A673 (cell line): Measurements from ENCODE around the gene GPR119.

Experiments
- CTCF ChIP-seq: fragments of 300-800, 200-600 bp; sonication (generic); conservative IDR thresholded peaks from 2 replicates; pipeline ENCODE4 v1.5.1; 2017; ENCODE audit warnings: low read depth, mild to moderate bottlenecking, antibody characterized with exemption, low read length, moderate library complexity, mixed read lengths
- EZH2 ChIP-seq: fragments of 200-600 bp; sonication (generic); IDR thresholded peaks from 2 replicates; pipeline ENCODE4 v1.6.1; 2017; ENCODE audit warnings: borderline replicate concordance, low read depth, mild to moderate bottlenecking, mixed read lengths, antibody characterized with exemption, low read length; ENCODE audit not compliant: poor library complexity, severe bottlenecking

- TF ChIP-seq CTCF (no peak), EZH2 (no peak)
Observed at GRCh38 chrX:130419263-130419662, 33.8 kb upstream of the GPR119 start.
